ENCODE results near the gene RESP18. TPM values are rescaled to one million over a fixed set of nuclear protein-coding genes. Genes with fewer than 3 reads are reported as not detected.
"Not testable (repeated sequence)": the region's sequence is repeated elsewhere in the genome, so short reads cannot be mapped to it uniquely, and the experiment has no call there.

Gene RESP18
- total and polyA plus RNA-seq, 7 donors: not detected

DNA sequence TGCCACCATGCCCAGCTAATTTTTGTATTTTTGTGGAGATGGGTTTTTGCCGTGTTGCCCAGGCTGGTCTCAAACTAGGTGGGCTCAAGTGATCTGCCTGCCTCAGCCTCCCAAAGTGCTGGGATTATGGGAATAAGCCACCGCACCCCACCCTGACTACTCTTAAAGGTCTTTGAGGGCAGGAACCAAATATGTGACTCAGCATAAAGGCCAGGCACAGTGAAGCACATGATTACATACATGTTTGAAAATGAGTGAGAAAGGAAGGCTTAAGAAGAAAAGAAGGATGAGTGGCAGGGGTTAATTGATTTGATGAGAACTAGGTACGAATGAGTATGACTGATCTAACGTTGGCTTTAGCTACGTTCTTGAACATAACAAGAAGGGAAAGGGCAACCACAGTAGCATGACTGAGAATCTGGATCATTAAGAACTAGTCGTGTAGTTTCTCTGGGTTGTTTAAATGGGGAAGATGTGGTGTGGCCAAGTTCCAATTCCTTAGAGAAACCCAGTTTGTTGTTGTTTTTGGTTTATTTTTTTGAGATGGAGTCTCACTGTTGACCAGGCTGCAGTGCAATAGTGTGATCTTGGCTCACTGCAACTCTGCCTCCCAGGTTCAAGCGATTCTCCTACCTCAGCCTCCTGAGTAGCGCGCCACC, 6.8 kb downstream of the RESP18 start:
- Histone ChIP-seq H3K27ac (no peak overlapping the region), H3K36me3 (ENCODE audit: insufficient read depth in 1 of 2, low read depth in 1 of 2) (no peaks in the 10 kb centered on the region), H3K4me3 (no peak overlapping the region), H3K9me3 (no peaks in the 10 kb centered on the region), H3K27me3 (ENCODE audit: insufficient read depth in 3 of 3, low read length in 2 of 3) (peaks cover 0 to 14% (median 4%) of the 10 kb centered on the region in 3 donors), H3K4me1 (no peaks in the 10 kb centered on the region)
- ATAC-seq (no peak), DNase-seq (no peak)
- intact Hi-C loops (cut with DNase I): no loop called here
- TF ChIP-seq, protein P1, sequence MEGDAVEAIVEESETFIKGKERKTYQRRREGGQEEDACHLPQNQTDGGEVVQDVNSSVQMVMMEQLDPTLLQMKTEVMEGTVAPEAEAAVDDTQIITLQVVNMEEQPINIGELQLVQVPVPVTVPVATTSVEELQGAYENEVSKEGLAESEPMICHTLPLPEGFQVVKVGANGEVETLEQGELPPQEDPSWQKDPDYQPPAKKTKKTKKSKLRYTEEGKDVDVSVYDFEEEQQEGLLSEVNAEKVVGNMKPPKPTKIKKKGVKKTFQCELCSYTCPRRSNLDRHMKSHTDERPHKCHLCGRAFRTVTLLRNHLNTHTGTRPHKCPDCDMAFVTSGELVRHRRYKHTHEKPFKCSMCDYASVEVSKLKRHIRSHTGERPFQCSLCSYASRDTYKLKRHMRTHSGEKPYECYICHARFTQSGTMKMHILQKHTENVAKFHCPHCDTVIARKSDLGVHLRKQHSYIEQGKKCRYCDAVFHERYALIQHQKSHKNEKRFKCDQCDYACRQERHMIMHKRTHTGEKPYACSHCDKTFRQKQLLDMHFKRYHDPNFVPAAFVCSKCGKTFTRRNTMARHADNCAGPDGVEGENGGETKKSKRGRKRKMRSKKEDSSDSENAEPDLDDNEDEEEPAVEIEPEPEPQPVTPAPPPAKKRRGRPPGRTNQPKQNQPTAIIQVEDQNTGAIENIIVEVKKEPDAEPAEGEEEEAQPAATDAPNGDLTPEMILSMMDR (IDR thresholded peaks at IDR 0.05): no peak
- 65 to 72% (median 70%) methylated on average over 9 of the region's 9 CpGs for WGBS, 3 donors

GRCh38 chr2:219325136-219325535, 7.4 kb downstream of the RESP18 start:
- Histone ChIP-seq H3K27me3 (ENCODE audit: insufficient read depth in 3 of 3, low read length in 2 of 3) (peaks cover 0 to 19% (median 4%) of the 10 kb centered on the region in 3 donors), H3K9me3 (no peaks in the 10 kb centered on the region), H3K27ac (no peak overlapping the region), H3K36me3 (ENCODE audit: insufficient read depth in 1 of 2, low read depth in 1 of 2) (no peaks in the 10 kb centered on the region), H3K4me1 (no peaks in the 10 kb centered on the region), H3K4me3 (no peak overlapping the region)
- DNase-seq: no peak
- TF ChIP-seq, protein P1 (IDR thresholded peaks at IDR 0.05): no peak
- intact Hi-C loops (cut with DNase I): no loop called here
- WGBS, 3 donors: 73 to 84% (median 84%) methylated on average over 4 of the region's 4 CpGs
- no peak for ATAC-seq

DNA sequence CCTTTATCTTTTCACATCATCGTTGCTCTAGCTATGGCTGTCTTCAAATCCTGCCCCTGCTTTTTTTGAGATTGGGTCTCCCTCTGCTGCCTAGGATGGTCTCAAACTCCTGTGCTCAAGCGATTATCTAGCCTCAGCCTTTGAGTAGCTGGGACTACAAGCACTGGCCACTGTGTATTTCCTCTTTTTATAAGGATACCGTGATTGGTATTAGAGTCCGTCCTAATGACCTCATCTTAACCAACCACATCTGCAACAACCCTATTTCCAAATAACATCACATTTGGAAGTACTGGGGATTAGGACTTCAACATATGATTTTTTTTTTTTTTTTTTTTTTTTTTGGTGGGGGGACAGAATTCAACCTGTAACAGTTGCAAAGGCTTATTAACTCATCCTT, 9.1 kb downstream of the RESP18 start:
- intact Hi-C loops (cut with DNase I): no loop called here
- DNase-seq: no peak
- no peaks in the 10 kb centered on the region for H3K4me1 ChIP-seq
- peaks cover 0 to 22% (median 4%) of the 10 kb centered on the region in 3 donors for H3K27me3 ChIP-seq (ENCODE audit: insufficient read depth in 3 of 3, low read length in 2 of 3)
- WGBS, 3 donors: 59 to 64% (median 63%) methylated on average over 4 of the region's 4 CpGs
- TF ChIP-seq, protein P1 (IDR thresholded peaks at IDR 0.05): no peak
- H3K9me3 ChIP-seq: no peaks in the 10 kb centered on the region
- H3K36me3 ChIP-seq (ENCODE audit: insufficient read depth in 1 of 2, low read depth in 1 of 2): no peaks in the 10 kb centered on the region
- H3K27ac ChIP-seq: no peak overlapping the region
- no peak for ATAC-seq
- no peak overlapping the region for H3K4me3 ChIP-seq

DNA sequence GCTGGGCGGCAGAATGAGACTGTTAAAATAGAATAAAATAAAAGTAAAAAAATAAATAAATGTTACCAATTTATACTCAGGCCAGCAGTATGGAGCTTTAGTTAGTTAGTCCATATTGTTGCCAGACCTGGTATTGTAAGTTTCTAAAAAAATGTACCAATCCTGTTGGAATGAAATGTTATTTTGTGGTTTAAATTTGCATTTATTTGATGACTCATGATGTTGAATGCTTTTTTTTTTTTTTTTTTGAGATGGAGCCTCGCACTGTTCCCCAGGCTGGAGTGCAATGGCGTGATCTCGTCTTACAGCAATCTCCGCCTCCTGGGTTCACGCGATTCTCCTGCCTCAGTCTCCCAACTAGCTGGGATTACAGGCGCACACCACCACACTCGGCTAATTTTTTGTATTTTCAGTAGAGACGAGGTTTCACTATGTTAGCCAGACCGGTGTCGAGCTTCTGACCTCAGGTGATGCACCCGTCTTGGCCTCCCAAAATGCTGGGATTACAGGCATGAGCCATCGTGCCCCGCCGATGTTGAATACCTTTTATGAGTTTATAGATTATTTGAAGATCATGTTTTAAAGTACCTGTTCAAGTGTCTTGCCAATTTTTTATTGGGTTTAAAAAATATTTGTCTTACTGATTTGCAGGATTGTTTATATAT, 17.6 kb downstream of the RESP18 start:
- Histone ChIP-seq H3K36me3 (ENCODE audit: insufficient read depth in 1 of 2, low read depth in 1 of 2) (no peaks in the 10 kb centered on the region), H3K27me3 (ENCODE audit: insufficient read depth in 3 of 3, low read length in 2 of 3) (peaks cover 0 to 32% (median 0%) of the 10 kb centered on the region in 3 donors), H3K9me3 (no peaks in the 10 kb centered on the region), H3K4me3 (no peak overlapping the region), H3K27ac (no peak overlapping the region), H3K4me1 (no peaks in the 10 kb centered on the region)
- ATAC-seq: no peak
- DNase-seq: no peak
- 89 to 90% (median 89%) methylated on average over 16 of the region's 16 CpGs for WGBS, 3 donors
- TF ChIP-seq, protein P1 (IDR thresholded peaks at IDR 0.05): no peak
- intact Hi-C loops (cut with DNase I): no loop called here

GRCh38 chr2:219312683-219313263, 19.8 kb downstream of the RESP18 start:
- H3K9me3 ChIP-seq; H3K4me3 ChIP-seq; H3K27ac ChIP-seq; DNase-seq; ATAC-seq; H3K4me1 ChIP-seq; H3K36me3 ChIP-seq (ENCODE audit: insufficient read depth in 1 of 2, low read depth in 1 of 2); intact Hi-C loops (cut with DNase I): not testable (repeated sequence)
- WGBS, 3 donors: 86 to 91% (median 90%) methylated on average over 32 to 49 of the region's 49 CpGs
- H3K27me3 ChIP-seq (ENCODE audit: insufficient read depth in 3 of 3, low read length in 2 of 3): peaks cover 0 to 49% (median 6%) of the 10 kb centered on the region in 3 donors

Data from psoas muscle (tissue), 8 donors.